Measurements from ENCODE around the gene HIP1R.

DNA sequence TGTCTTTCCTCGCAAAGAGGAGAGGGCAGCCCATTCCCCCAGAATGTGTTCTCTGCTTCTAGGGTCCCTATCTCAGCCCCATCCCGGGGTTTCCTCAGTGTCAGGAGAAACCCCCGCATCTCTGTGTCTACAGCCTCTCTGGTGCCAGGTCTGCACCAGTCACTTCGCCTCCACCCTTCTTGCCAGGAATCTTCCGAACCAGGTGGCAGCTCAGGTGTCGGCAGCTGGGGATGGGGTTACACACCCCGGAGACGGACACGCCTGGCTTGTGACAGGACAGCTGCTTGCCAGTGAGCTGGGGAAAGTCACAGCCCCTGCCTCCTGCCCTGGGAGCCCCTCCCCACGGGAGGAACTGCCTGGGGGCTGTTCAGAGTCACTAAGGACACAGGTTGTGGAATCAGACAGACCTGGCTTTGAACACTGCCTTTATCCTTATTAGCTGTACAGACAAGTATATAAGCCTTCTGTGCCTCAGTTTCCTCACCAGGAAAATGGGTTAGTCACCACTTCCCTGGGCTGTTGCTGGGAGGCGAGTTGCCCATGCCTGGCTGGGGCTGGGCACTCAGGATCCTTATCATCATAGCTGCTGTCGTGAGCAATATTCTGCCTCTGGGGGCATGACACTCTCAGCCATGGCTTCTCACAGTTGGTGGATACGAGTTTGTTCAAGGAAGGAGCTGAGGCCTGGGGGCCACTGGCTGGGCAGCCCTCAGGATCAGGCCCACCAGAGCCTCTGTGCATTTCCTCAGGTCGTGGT is 10.8 kb downstream of the HIP1R start:
- TF ChIP-seq, protein P1, sequence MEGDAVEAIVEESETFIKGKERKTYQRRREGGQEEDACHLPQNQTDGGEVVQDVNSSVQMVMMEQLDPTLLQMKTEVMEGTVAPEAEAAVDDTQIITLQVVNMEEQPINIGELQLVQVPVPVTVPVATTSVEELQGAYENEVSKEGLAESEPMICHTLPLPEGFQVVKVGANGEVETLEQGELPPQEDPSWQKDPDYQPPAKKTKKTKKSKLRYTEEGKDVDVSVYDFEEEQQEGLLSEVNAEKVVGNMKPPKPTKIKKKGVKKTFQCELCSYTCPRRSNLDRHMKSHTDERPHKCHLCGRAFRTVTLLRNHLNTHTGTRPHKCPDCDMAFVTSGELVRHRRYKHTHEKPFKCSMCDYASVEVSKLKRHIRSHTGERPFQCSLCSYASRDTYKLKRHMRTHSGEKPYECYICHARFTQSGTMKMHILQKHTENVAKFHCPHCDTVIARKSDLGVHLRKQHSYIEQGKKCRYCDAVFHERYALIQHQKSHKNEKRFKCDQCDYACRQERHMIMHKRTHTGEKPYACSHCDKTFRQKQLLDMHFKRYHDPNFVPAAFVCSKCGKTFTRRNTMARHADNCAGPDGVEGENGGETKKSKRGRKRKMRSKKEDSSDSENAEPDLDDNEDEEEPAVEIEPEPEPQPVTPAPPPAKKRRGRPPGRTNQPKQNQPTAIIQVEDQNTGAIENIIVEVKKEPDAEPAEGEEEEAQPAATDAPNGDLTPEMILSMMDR (IDR thresholded peaks at IDR 0.05), result no peak
- TF ChIP-seq SIN3A (IDR thresholded peaks at IDR 0.05; ENCODE audit: borderline replicate concordance, insufficient read depth, low read depth, low read length), result no peak
